ENCODE results near the gene DDR1.

The DDR1 gene

GRCh38 chr6:30881392-30882203 is 2.7 kb upstream of the DDR1 start:
- DNase-seq (ENCODE audit: low read depth): no peak

GRCh38 chr6:30882204-30882758 is 2.0 kb upstream of the DDR1 start:
- no peak for DNase-seq (ENCODE audit: low read depth)

- DNase-seq (ENCODE audit: low read depth): no peak
Measured at GRCh38 chr6:30882759-30883684, 1.3 kb upstream of the DDR1 start.

- no peak for DNase-seq (ENCODE audit: low read depth)
Measured at GRCh38 chr6:30884521-30885480, 482 bp downstream of the DDR1 start.

- no peak for DNase-seq (ENCODE audit: low read depth)
Measured at GRCh38 chr6:30885481-30885998, 1.2 kb downstream of the DDR1 start.

- DNase-seq (ENCODE audit: low read depth): peak; percentile 56
Measured at GRCh38 chr6:30885999-30886896, 1.9 kb downstream of the DDR1 start.

GRCh38 chr6:30886897-30887255 is 2.6 kb downstream of the DDR1 start:
- no peak for DNase-seq (ENCODE audit: low read depth)

- DNase-seq (ENCODE audit: low read depth): peak; percentile 43
Measured at GRCh38 chr6:30887901-30888815, 3.8 kb downstream of the DDR1 start.

- DNase-seq (ENCODE audit: low read depth): no peak
Measured at GRCh38 chr6:30888816-30889495, 4.6 kb downstream of the DDR1 start.

- DNase-seq (ENCODE audit: low read depth): no peak
Measured at GRCh38 chr6:30889496-30889885, 5.2 kb downstream of the DDR1 start.

- no peak for DNase-seq (ENCODE audit: low read depth)
Measured at GRCh38 chr6:30889921-30890645, 5.8 kb downstream of the DDR1 start.

GRCh38 chr6:30890646-30891449 is 6.5 kb downstream of the DDR1 start:
- no peak for DNase-seq (ENCODE audit: low read depth)

GRCh38 chr6:30891450-30891723 is 7.1 kb downstream of the DDR1 start:
- DNase-seq (ENCODE audit: low read depth): no peak

- DNase-seq (ENCODE audit: low read depth): no peak
Measured at GRCh38 chr6:30891816-30892538, 7.7 kb downstream of the DDR1 start.

GRCh38 chr6:30893001-30893591 is 8.8 kb downstream of the DDR1 start:
- no peak for DNase-seq (ENCODE audit: low read depth)

- no peak for DNase-seq (ENCODE audit: low read depth)
Measured at GRCh38 chr6:30893666-30894065, 9.3 kb downstream of the DDR1 start.

Data from fibroblast of gingiva (primary cell).